ENCODE data around the gene ESPNL.

Gene ESPNL

DNA sequence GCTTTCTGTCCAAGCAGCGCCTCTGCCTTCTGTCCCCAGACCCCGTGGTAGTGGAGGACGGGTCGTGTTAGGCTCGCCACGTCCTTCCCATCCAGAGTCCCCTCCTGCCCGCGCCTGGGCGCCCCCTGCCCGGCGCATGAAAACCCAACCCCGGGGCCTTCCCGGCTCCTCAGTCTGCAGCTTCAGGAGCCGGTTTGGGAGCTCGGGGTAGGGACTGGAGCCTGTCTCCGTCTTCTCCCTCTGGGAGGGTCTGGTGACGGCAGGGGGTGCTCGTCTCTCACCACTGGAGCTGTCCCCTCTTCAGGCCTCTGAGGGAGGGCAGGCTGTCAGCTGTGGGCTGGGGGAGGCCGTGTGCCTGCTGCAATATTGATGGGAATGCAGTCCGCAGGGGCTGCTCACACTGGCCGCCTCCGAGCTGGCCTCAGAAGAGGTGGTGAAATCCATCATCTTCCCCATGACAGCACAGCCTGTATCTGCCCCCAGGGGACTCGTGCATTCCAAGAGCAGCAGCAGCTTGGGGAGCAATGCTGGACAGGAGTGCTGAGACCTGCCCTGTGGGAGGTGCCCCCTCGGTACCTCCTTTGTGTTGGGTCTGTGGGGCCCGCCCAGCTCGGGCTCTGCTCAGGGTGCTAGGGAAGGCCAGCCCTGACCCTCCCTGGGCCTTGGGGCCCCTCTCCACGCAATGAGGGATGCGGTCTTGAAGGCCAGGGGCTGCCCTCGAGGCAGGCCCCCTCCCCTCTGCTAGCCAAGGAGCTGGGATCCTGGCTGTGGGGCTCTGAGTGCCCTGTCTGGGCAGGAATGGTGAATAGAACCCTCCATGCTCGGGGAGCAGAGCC, 20.5 kb downstream of the ESPNL start:
- Histone ChIP-seq H3K9me3 (ENCODE audit: control insufficient read depth, insufficient read depth, low read length) (no peaks in the 10 kb centered on the region), H3K4me1 (ENCODE audit: control insufficient read depth, low read length) (peaks cover 4% of the 10 kb centered on the region; the same call in 1 of the 2 replicates), H3K36me3 (ENCODE audit: control insufficient read depth, low read length) (no peaks in the 10 kb centered on the region), H3K4me3 (ENCODE audit: low read length) (no peak overlapping the region), H3K9me2 (replicated peaks; ENCODE audit: control insufficient read depth, low read length) (no peaks in the 10 kb centered on the region), H3F3A (ENCODE audit: control insufficient read depth, insufficient read depth) (no peaks in the 10 kb centered on the region), H3K4me2 (ENCODE audit: low read length) (no peak overlapping the region), H4K20me1 (ENCODE audit: control insufficient read depth, insufficient read depth, low read depth, low read length) (no peaks in the 10 kb centered on the region), H3K27me3 (ENCODE audit: control insufficient read depth, low read length) (peaks cover 22% of the 10 kb centered on the region), H3K79me2 (ENCODE audit: control insufficient read depth, low read length) (no peaks in the 10 kb centered on the region), H3K27ac (ENCODE audit: low read depth, low read length) (no peak overlapping the region)
- no peak for TF ChIP-seq EZH2phosphoT487 (IDR thresholded peaks at IDR 0.05; ENCODE audit: borderline replicate concordance, low read length)
- TF ChIP-seq, protein P1, sequence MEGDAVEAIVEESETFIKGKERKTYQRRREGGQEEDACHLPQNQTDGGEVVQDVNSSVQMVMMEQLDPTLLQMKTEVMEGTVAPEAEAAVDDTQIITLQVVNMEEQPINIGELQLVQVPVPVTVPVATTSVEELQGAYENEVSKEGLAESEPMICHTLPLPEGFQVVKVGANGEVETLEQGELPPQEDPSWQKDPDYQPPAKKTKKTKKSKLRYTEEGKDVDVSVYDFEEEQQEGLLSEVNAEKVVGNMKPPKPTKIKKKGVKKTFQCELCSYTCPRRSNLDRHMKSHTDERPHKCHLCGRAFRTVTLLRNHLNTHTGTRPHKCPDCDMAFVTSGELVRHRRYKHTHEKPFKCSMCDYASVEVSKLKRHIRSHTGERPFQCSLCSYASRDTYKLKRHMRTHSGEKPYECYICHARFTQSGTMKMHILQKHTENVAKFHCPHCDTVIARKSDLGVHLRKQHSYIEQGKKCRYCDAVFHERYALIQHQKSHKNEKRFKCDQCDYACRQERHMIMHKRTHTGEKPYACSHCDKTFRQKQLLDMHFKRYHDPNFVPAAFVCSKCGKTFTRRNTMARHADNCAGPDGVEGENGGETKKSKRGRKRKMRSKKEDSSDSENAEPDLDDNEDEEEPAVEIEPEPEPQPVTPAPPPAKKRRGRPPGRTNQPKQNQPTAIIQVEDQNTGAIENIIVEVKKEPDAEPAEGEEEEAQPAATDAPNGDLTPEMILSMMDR (IDR thresholded peaks at IDR 0.05; ENCODE audit: low read depth, low read length, poor library complexity, severe bottlenecking) = no peak

- peaks cover 4% of the 10 kb centered on the region; the same call in 1 of the 2 replicates for H3K4me1 ChIP-seq (ENCODE audit: control insufficient read depth, low read length)
- TF ChIP-seq, protein P1 (IDR thresholded peaks at IDR 0.05; ENCODE audit: low read depth, low read length, poor library complexity, severe bottlenecking) = no peak
- no peak for TF ChIP-seq EZH2phosphoT487 (IDR thresholded peaks at IDR 0.05; ENCODE audit: borderline replicate concordance, low read length)
These were observed 21.6 kb downstream of the ESPNL start for GRCh38 chr2:238121511-238122286.

GRCh38 chr2:238122287-238123217, 22.4 kb downstream of the ESPNL start:
- no peaks in the 10 kb centered on the region for H3K79me2 ChIP-seq (ENCODE audit: control insufficient read depth, low read length)
- no peak overlapping the region for H3K4me3 ChIP-seq (ENCODE audit: low read length)
- no peaks in the 10 kb centered on the region for H3K36me3 ChIP-seq (ENCODE audit: control insufficient read depth, low read length)
- H3K27me3 ChIP-seq (ENCODE audit: control insufficient read depth, low read length) = peaks cover 22% of the 10 kb centered on the region
- H4K20me1 ChIP-seq (ENCODE audit: control insufficient read depth, insufficient read depth, low read depth, low read length) = no peaks in the 10 kb centered on the region
- H3K4me1 ChIP-seq (ENCODE audit: control insufficient read depth, low read length) = peaks cover 4% of the 10 kb centered on the region; the same call in 1 of the 2 replicates
- H3K4me2 ChIP-seq (ENCODE audit: low read length) = no peak overlapping the region
- H3K9me2 ChIP-seq (replicated peaks; ENCODE audit: control insufficient read depth, low read length) = no peaks in the 10 kb centered on the region
- peaks cover 7% of the 10 kb centered on the region; the same call in 1 of the 2 replicates for H3K9me3 ChIP-seq (ENCODE audit: control insufficient read depth, insufficient read depth, low read length)
- TF ChIP-seq EZH2phosphoT487 (IDR thresholded peaks at IDR 0.05; ENCODE audit: borderline replicate concordance, low read length) = no peak
- TF ChIP-seq, protein P1 (IDR thresholded peaks at IDR 0.05; ENCODE audit: low read depth, low read length, poor library complexity, severe bottlenecking) = no peak
- H3F3A ChIP-seq (ENCODE audit: control insufficient read depth, insufficient read depth) = no peaks in the 10 kb centered on the region
- H3K27ac ChIP-seq (ENCODE audit: low read depth, low read length) = no peak overlapping the region

More at GRCh38 chr2:238121511-238122286, 21.6 kb downstream of the ESPNL start:
- no peaks in the 10 kb centered on the region for H4K20me1 ChIP-seq (ENCODE audit: control insufficient read depth, insufficient read depth, low read depth, low read length)
- H3K36me3 ChIP-seq (ENCODE audit: control insufficient read depth, low read length) = no peaks in the 10 kb centered on the region
- H3K27me3 ChIP-seq (ENCODE audit: control insufficient read depth, low read length) = peaks cover 22% of the 10 kb centered on the region
- no peaks in the 10 kb centered on the region for H3F3A ChIP-seq (ENCODE audit: control insufficient read depth, insufficient read depth)
- no peak overlapping the region for H3K27ac ChIP-seq (ENCODE audit: low read depth, low read length)
- no peak overlapping the region for H3K4me2 ChIP-seq (ENCODE audit: low read length)
- H3K9me2 ChIP-seq (replicated peaks; ENCODE audit: control insufficient read depth, low read length) = no peaks in the 10 kb centered on the region
- peaks cover 6% of the 10 kb centered on the region; the same call in 1 of the 2 replicates for H3K9me3 ChIP-seq (ENCODE audit: control insufficient read depth, insufficient read depth, low read length)
- H3K4me3 ChIP-seq (ENCODE audit: low read length) = no peak overlapping the region
- no peaks in the 10 kb centered on the region for H3K79me2 ChIP-seq (ENCODE audit: control insufficient read depth, low read length)

All from DOHH2 (cell line).